Brain microvascular endothelial cell (primary cell): ENCODE data around the gene TBCEL.

Experiments used
- DNase-seq: peaks from one replicate; pipeline ENCODE4 v3.0.0-alpha.2; 2020
- H3K27ac ChIP-seq: fragments of 250-450 bp; sonication (Bioruptor Pico); 2 replicates; pipeline ENCODE4 v1.5.1; 2020; ENCODE audit warnings: mild to moderate bottlenecking, moderate library complexity
- H3K27me3 ChIP-seq: fragments of 250-450 bp; sonication (Bioruptor Pico); replicated peaks from 2 replicates; pipeline ENCODE4 v1.5.1; 2020; ENCODE audit warnings: mild to moderate bottlenecking
- H3K36me3 ChIP-seq: fragments of 250-450 bp; sonication (Bioruptor Pico); replicated peaks from 2 replicates; pipeline ENCODE4 v1.5.1; 2020; ENCODE audit warnings: mild to moderate bottlenecking
- H3K4me3 ChIP-seq: 2 replicates; pipeline ENCODE4 v1.5.1; 2011; ENCODE audit warnings: low read depth, mild to moderate bottlenecking, control low read depth, low read length, moderate library complexity
- in situ Hi-C: cut with HindIII; loops from 2 replicates; pipeline ENCODE4 v1.10.0; 2017; ENCODE audit warnings: low sequenced_read_pairs, low pct_ligation_motif_present
- TF ChIP-seq, protein P1 (sequence below): IDR thresholded peaks from 2 replicates; pipeline ENCODE4 v1.5.1; 2011; ENCODE audit warnings: low read depth, mild to moderate bottlenecking, moderate library complexity, low read length, control low read depth, inconsistent platforms; ENCODE audit errors: missing control alignments

Gene TBCEL

GRCh38 chr11:121047926-121048325 lies 24.0 kb downstream of the TBCEL start:
- Histone ChIP-seq H3K27ac (no peak overlapping the region), H3K36me3 (no peaks in the 10 kb centered on the region), H3K27me3 (no peaks in the 10 kb centered on the region), H3K4me3 (no peak overlapping the region)
- in situ Hi-C loops = no loop called here
- DNase-seq = no peak
- TF ChIP-seq, protein P1, sequence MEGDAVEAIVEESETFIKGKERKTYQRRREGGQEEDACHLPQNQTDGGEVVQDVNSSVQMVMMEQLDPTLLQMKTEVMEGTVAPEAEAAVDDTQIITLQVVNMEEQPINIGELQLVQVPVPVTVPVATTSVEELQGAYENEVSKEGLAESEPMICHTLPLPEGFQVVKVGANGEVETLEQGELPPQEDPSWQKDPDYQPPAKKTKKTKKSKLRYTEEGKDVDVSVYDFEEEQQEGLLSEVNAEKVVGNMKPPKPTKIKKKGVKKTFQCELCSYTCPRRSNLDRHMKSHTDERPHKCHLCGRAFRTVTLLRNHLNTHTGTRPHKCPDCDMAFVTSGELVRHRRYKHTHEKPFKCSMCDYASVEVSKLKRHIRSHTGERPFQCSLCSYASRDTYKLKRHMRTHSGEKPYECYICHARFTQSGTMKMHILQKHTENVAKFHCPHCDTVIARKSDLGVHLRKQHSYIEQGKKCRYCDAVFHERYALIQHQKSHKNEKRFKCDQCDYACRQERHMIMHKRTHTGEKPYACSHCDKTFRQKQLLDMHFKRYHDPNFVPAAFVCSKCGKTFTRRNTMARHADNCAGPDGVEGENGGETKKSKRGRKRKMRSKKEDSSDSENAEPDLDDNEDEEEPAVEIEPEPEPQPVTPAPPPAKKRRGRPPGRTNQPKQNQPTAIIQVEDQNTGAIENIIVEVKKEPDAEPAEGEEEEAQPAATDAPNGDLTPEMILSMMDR = no peak

GRCh38 chr11:121048464-121049233 lies 24.7 kb downstream of the TBCEL start:
- in situ Hi-C loops = no loop called here
- Histone ChIP-seq H3K36me3 (peaks cover 4% of the 10 kb centered on the region), H3K4me3 (no peak overlapping the region), H3K27ac (no peak overlapping the region), H3K27me3 (no peaks in the 10 kb centered on the region)
- TF ChIP-seq, protein P1 = no peak
- DNase-seq = no peak

DNA sequence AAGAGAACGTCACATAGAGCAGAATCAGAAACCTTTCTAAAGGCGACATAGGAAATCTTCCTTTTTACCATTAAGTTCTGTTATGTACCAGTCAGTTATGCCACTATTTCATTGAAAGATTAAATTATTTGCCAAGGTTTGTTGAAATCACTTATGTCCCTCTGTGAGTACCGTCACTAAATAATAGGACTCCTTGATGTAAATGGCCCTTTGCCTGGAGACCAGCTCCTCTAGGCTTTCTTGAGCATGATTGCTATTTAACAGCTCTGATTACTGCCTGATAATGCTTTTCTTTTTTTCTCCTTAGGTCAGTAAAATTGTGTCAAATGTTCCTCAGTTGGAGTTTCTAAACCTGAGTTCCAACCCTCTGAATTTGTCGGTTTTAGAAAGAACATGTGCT lies 29.3 kb downstream of the TBCEL start:
- DNase-seq = no peak
- Histone ChIP-seq H3K27ac (no peak overlapping the region), H3K27me3 (no peaks in the 10 kb centered on the region), H3K4me3 (no peak overlapping the region), H3K36me3 (peaks cover 13% of the 10 kb centered on the region)
- TF ChIP-seq, protein P1 = no peak
- in situ Hi-C loops = no loop called here

- in situ Hi-C loops = no loop called here
- Histone ChIP-seq H3K36me3 (peaks cover 13% of the 10 kb centered on the region), H3K27me3 (no peaks in the 10 kb centered on the region), H3K27ac (no peak overlapping the region), H3K4me3 (no peak overlapping the region)
- DNase-seq = no peak
- TF ChIP-seq, protein P1 = no peak
These were observed 30.4 kb downstream of the TBCEL start for GRCh38 chr11:121054266-121054665.

GRCh38 chr11:121055076-121055475 lies 31.2 kb downstream of the TBCEL start:
- Histone ChIP-seq H3K27me3 (no peaks in the 10 kb centered on the region), H3K4me3 (no peak overlapping the region), H3K36me3 (peaks cover 13% of the 10 kb centered on the region), H3K27ac (no peak overlapping the region)
- TF ChIP-seq, protein P1 = no peak
- in situ Hi-C loops = no loop called here
- no peak for DNase-seq

- H3K36me3 ChIP-seq = peaks cover 17% of the 10 kb centered on the region
- in situ Hi-C loops = no loop called here
- no peak overlapping the region for H3K4me3 ChIP-seq
- DNase-seq = no peak
- TF ChIP-seq, protein P1 = no peak
- no peaks in the 10 kb centered on the region for H3K27me3 ChIP-seq
- H3K27ac ChIP-seq = no peak overlapping the region
These were observed 34.0 kb downstream of the TBCEL start for GRCh38 chr11:121057922-121058321.
